ENCODE data around the gene FAM111A. TPM values are rescaled to one million over a fixed set of nuclear protein-coding genes. Genes with fewer than 3 reads are reported as not detected.
A peak's percentile ranks its signal among the peaks of the same experiment; 100 is the strongest.

FAM111A gene
- polyA plus RNA-seq, 3 donors, result 34.6 to 101 (median 55.7) TPM

GRCh38 chr11:59184691-59185339 lies 42.2 kb downstream of the FAM111A start:
- Histone ChIP-seq H3K9ac (ENCODE audit: insufficient read depth, low read length, poor library complexity, severe bottlenecking) (no peak overlapping the region), H3K4me3 (replicated peaks in 1 of 3; ENCODE audit: low read depth in 2 of 3, low read length in 3 of 3) (no peak overlapping the region), H3K9me3 (replicated peaks in 1 of 2; ENCODE audit: control insufficient read depth in 1 of 2, insufficient read depth in 1 of 2, low read length in 2 of 2) (no peaks in the 10 kb centered on the region), H3K27ac (ENCODE audit: low read depth in 1 of 2, low read length in 2 of 2) (no peak overlapping the region), H3K79me2 (ENCODE audit: insufficient read depth, low read length) (no peaks in the 10 kb centered on the region), H4K20me1 (ENCODE audit: insufficient read depth, low read length) (peaks cover 15% of the 10 kb centered on the region), H2AFZ (ENCODE audit: insufficient read depth, low read depth, low read length, poor library complexity, severe bottlenecking) (no peak overlapping the region), H3K4me1 (ENCODE audit: control insufficient read depth in 1 of 2, insufficient read depth in 2 of 2, low read length in 2 of 2) (peaks cover 8% of the 10 kb centered on the region in 2 donors), H3K27me3 (ENCODE audit: control insufficient read depth in 2 of 2, insufficient read depth in 2 of 2, low read length in 2 of 2) (no peaks in the 10 kb centered on the region), H3K4me2 (replicated peaks; ENCODE audit: extremely low read depth, low read length, poor library complexity, severe bottlenecking) (no peak overlapping the region), H3K36me3 (replicated peaks in 1 of 2; ENCODE audit: control insufficient read depth in 1 of 2, insufficient read depth in 2 of 2, low read length in 2 of 2) (peaks cover 0 to 45% of the 10 kb centered on the region in 2 donors)
- peaks cover 0 to 5% (median 1%) of the 10 kb centered on the region in 7 donors for H3K9me3 Mint-ChIP-seq
- 100% methylated on average over 2 of the region's 9 CpGs for WGBS (ENCODE audit: insufficient coverage)
- no peak for TF ChIP-seq CTCF (IDR thresholded peaks at IDR 0.05)
- H3K4me3 Mint-ChIP-seq, result no peak overlapping the region
- DNase-seq, result no peak
- H3K27me3 Mint-ChIP-seq (ENCODE audit: low read depth in 3 of 3), result peaks cover 2 to 3% (median 3%) of the 10 kb centered on the region in 3 donors
- intact Hi-C loops (cut with micrococcal nuclease), result no loop called here
- peaks cover 29 to 53% of the 10 kb centered on the region in 2 donors for H3K36me3 Mint-ChIP-seq
- peaks cover 10% of the 10 kb centered on the region for H3K4me1 Mint-ChIP-seq
- peak overlapping the region in 1 of 7 donors; percentile 5 for H3K27ac Mint-ChIP-seq

GRCh38 chr11:59185386-59185945 lies 42.8 kb downstream of the FAM111A start:
- Mint-ChIP-seq H3K36me3 (peaks cover 32 to 54% of the 10 kb centered on the region in 2 donors), H3K4me3 (no peak overlapping the region), H3K27me3 (ENCODE audit: low read depth in 3 of 3) (peaks cover 0 to 3% (median 2%) of the 10 kb centered on the region in 3 donors), H3K9me3 (peaks cover 0 to 4% (median 0%) of the 10 kb centered on the region in 7 donors), H3K4me1 (peaks cover 10% of the 10 kb centered on the region), H3K27ac (peak overlapping the region in 1 of 7 donors; percentile 5)
- no peak for DNase-seq
- Histone ChIP-seq H4K20me1 (ENCODE audit: insufficient read depth, low read length) (peaks cover 15% of the 10 kb centered on the region), H2AFZ (ENCODE audit: insufficient read depth, low read depth, low read length, poor library complexity, severe bottlenecking) (no peak overlapping the region), H3K4me1 (ENCODE audit: control insufficient read depth in 1 of 2, insufficient read depth in 2 of 2, low read length in 2 of 2) (peaks cover 8% of the 10 kb centered on the region in 2 donors), H3K4me3 (replicated peaks in 1 of 3; ENCODE audit: low read depth in 2 of 3, low read length in 3 of 3) (no peak overlapping the region), H3K36me3 (replicated peaks in 1 of 2; ENCODE audit: control insufficient read depth in 1 of 2, insufficient read depth in 2 of 2, low read length in 2 of 2) (peaks cover 0 to 49% of the 10 kb centered on the region in 2 donors), H3K27me3 (ENCODE audit: control insufficient read depth in 2 of 2, insufficient read depth in 2 of 2, low read length in 2 of 2) (no peaks in the 10 kb centered on the region), H3K9ac (ENCODE audit: insufficient read depth, low read length, poor library complexity, severe bottlenecking) (no peak overlapping the region), H3K79me2 (ENCODE audit: insufficient read depth, low read length) (no peaks in the 10 kb centered on the region), H3K4me2 (replicated peaks; ENCODE audit: extremely low read depth, low read length, poor library complexity, severe bottlenecking) (no peak overlapping the region), H3K27ac (ENCODE audit: low read depth in 1 of 2, low read length in 2 of 2) (no peak overlapping the region), H3K9me3 (replicated peaks in 1 of 2; ENCODE audit: control insufficient read depth in 1 of 2, insufficient read depth in 1 of 2, low read length in 2 of 2) (no peaks in the 10 kb centered on the region)
- intact Hi-C loops (cut with micrococcal nuclease), result no loop called here
- 100% methylated on average over 1 of the region's 5 CpGs for WGBS (ENCODE audit: insufficient coverage)
- TF ChIP-seq CTCF (IDR thresholded peaks at IDR 0.05), result no peak

All from CD14-positive monocyte (primary cell).